ENCODE measurements around the gene TAAR1. TPM values are rescaled to one million over a fixed set of nuclear protein-coding genes. Genes with fewer than 3 reads are reported as not detected.
"Not testable (repeated sequence)": the region's sequence is repeated elsewhere in the genome, so short reads cannot be mapped to it uniquely, and the experiment has no call there.

Gene TAAR1
- under 1 TPM in 3 of 4 donors, not detected in 1; 0.15 to 0.32 (median 0.17) TPM for polyA plus RNA-seq (ENCODE audit: insufficient read length in 4 of 4)

DNA sequence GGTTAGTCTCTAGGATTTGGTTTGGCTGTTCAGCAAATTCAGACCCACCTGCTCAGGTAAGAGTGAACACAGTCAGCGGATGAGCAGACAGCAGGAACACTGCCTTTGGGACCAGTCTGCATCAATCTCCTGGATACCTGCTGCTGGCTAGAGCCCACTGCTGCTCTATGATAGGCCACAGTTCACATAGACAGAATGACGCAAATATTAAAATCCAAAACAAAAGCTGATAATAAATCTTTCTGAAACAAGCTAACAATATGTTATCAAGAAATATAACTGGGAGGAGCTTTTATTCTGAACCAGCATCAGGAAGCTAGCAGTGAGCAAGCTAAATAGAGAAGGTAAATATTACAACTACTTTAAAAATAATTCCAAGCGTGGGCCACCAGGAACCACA, at the start of gene TAAR1:
Gene TAAR1, minus strand, starts transcription at position 101 of the 400 bp plus-strand sequence. CDS start 13,179 bp downstream, outside the sequence.
- no peak for DNase-seq (ENCODE audit: low read depth in 4 of 4, low spot score in 3 of 4)

GRCh38 chr6:132708771-132709170, 49.8 kb upstream of the TAAR1 start:
- DNase-seq (ENCODE audit: low read depth in 4 of 4, low spot score in 3 of 4): no peak

GRCh38 chr6:132708002-132708401, 49.0 kb upstream of the TAAR1 start:
- DNase-seq (ENCODE audit: low read depth in 4 of 4, low spot score in 3 of 4): no peak

DNA sequence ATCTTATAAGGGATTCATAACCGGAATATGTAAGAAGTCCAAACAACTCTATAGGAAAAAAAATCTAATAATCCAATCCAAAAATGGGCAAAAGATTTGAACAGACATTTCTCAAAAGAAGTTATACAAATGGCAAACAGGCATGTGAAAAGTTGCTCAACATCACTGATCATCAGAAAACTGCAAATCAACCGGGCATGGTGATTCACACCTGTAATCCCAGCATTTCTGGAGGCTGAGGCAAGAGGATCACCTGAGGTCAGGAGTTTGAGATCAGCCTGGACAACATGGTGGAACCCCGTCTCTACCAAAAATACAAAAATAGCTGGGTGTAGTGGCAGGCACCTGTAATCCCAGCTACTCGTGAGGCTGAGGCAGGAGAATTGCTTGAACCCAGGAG, 47.8 kb upstream of the TAAR1 start:
- not testable (repeated sequence) for DNase-seq (ENCODE audit: low read depth in 4 of 4, low spot score in 3 of 4)

DNA sequence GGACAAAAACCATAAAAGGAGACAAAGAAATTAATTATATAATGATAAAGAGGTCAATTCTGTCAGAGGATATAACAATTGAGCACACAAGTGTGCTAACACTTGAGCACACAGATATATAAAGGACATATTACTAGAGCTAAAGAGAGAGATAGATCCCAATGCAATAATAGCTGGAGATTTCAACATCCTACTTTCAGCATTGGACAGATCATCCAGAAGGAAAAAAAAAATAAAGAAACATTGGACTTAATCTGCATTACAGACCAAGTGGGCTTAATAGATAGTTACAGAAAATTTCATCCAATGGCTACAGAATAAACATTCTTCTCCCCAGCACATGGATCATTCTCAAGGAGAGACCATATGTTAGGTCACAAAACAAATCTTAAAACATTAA, 45.0 kb upstream of the TAAR1 start:
- DNase-seq (ENCODE audit: low read depth in 4 of 4, low spot score in 3 of 4): no peak

GRCh38 chr6:132698608-132699007, 39.6 kb upstream of the TAAR1 start:
- no peak for DNase-seq (ENCODE audit: low read depth in 4 of 4, low spot score in 3 of 4)

- DNase-seq (ENCODE audit: low read depth in 4 of 4, low spot score in 3 of 4): no peak
These were observed 36.8 kb upstream of the TAAR1 start for GRCh38 chr6:132695773-132696172.

- DNase-seq (ENCODE audit: low read depth in 4 of 4, low spot score in 3 of 4): no peak
These were observed 34.5 kb upstream of the TAAR1 start for GRCh38 chr6:132693478-132693877.

DNA sequence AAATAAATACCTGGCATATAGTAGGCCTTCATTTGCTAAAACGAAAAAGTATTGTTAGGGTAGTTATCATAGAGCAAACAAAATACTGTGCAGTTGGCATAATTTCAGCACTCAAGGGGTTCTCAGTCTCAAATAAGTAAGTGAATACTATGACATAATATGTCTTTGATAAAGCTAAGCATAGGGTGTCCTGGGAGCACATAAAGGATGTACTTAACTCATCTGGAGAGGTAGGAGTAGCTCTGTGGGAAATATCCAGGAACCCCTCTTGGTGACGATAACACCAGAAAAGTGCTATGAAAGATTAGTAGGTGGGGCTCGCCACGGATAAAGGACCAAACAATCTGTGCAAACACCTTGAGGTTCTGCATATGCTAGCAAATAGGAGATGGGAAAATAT, 31.7 kb upstream of the TAAR1 start:
- no peak for DNase-seq (ENCODE audit: low read depth in 4 of 4, low spot score in 3 of 4)

- no peak for DNase-seq (ENCODE audit: low read depth in 4 of 4, low spot score in 3 of 4)
These were observed 28.3 kb upstream of the TAAR1 start for GRCh38 chr6:132687306-132687705.

GRCh38 chr6:132686531-132686930, 27.5 kb upstream of the TAAR1 start:
- DNase-seq (ENCODE audit: low read depth in 4 of 4, low spot score in 3 of 4): no peak

GRCh38 chr6:132685009-132685408, 26.0 kb upstream of the TAAR1 start:
- DNase-seq (ENCODE audit: low read depth in 4 of 4, low spot score in 3 of 4): no peak

GRCh38 chr6:132684272-132684671, 25.3 kb upstream of the TAAR1 start:
- DNase-seq (ENCODE audit: low read depth in 4 of 4, low spot score in 3 of 4): no peak

DNA sequence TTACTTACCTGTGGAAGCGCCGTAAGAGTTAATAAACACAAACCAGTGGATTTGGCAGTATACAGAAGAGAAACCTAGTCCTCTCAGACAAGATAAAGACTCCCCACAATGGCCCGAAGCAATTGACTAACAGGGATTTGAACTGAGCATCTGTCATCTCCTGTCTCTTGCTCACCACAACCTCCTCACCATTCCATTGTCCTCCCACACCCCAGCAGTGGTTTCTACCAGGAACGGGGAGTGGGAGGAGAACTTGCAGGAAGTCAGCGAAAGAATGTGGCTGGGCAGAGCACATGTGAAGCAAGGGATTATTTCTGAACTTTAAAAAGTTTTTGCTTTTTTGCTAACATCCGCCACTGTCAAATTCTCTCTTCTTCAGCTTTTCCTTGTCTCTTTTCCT, 24.6 kb upstream of the TAAR1 start:
- DNase-seq (ENCODE audit: low read depth in 4 of 4, low spot score in 3 of 4): no peak

DNA sequence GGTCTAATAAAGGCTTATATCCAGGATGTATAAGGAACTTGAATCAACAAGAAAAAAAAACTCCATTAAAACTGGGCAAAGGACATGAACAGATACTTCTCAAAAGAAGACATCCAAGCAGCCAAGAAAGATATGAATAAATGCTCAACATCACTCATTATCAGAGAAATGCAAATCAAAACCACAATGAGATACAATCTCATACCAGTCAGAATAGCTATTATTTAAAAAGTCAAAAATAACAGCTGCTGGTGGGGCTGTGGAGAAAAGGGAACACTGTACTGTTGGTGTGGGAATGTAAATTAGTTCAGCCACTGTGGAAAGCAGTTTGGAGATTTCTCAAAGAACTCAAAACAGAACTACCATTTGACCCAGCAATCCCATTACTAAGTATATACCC, 20.1 kb upstream of the TAAR1 start:
- DNase-seq (ENCODE audit: low read depth in 4 of 4, low spot score in 3 of 4): not testable (repeated sequence)

DNA sequence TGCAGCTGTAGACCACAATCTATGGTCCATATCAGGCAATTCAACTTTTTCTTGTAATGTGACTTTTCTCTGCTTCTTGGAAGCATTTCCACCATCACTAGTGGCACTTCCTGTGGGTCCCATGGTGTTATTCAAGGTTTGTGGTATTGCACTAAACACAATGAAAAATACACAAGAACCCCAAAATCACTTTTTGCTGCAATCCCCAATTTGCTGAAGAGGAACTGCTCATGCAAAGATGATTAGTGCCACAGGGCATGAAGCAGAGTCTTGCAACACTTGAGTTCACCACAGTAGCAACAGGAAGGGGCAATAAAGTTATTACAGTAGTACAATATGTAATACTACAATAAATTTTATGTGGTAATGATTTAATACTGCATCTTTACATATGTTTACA, 16.8 kb upstream of the TAAR1 start:
- DNase-seq (ENCODE audit: low read depth in 4 of 4, low spot score in 3 of 4): no peak

- DNase-seq (ENCODE audit: low read depth in 4 of 4, low spot score in 3 of 4): no peak
These were observed 16.0 kb upstream of the TAAR1 start for GRCh38 chr6:132675002-132675401.

DNA sequence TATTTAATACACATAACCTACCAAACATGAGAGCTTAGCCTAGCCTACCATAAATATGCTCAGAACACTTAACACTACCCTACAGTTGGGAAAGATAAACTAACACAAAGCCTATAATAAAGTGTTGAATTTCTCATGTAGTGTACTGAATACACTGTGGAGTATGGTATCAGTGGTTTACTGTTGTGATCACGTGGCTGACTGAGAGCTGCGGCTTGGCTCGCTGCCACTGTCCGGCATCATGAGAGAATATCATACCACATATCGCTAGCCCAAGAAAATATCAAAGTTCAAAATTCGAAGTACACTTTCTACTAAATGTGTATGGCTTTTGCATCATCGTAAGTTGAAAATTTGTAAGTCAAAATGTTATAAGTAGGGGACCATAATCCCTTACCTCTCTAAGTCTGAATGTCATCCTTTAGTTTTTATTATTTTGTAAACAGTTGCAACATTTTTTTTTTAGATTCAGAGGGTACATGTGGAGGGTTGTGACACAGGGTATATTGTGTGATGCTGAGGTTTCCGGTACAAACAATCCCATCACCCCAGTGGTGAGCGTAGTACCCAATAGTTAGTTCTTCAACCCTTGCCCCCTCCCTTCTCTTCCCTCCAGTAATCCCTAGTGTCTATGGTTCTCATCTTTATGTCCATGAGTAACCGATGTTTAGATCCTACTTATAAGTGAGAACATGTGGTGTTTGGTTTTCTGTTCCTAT, 14.6 kb upstream of the TAAR1 start:
- DNase-seq (ENCODE audit: low read depth in 4 of 4, low spot score in 3 of 4): no peak

GRCh38 chr6:132671295-132671694, 12.3 kb upstream of the TAAR1 start:
- DNase-seq (ENCODE audit: low read depth in 4 of 4, low spot score in 3 of 4): no peak

DNA sequence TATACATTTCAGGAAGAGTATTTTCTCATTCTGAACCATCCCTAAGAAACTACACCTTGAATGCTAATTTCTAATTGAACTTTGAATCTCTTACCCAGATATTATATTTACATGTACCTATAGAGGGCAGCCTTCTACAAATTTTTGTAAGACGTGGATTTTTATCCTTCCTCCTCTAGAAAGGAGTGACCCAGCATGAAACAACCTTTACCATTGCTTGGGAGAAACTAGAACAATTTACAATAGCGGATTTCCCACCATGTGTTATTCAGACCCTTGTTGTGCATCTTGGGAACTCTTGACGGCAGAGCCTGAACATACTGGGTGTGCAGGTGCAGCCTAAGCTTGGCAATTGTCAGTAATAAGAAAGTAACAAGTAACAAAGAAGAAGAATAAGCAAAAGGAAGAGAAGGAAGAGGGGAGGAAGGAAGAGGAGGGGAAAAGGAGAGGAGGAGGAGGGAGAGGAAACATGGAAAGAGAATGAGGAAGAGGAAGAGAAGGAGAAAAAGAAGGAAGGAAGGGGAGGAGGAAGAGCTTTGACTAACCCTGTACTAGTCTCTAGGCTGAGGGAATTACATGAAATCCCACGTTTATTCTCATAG, 10.8 kb upstream of the TAAR1 start:
- DNase-seq (ENCODE audit: low read depth in 4 of 4, low spot score in 3 of 4): peak in 2 of 4 donors; percentile 2 to 10

DNA sequence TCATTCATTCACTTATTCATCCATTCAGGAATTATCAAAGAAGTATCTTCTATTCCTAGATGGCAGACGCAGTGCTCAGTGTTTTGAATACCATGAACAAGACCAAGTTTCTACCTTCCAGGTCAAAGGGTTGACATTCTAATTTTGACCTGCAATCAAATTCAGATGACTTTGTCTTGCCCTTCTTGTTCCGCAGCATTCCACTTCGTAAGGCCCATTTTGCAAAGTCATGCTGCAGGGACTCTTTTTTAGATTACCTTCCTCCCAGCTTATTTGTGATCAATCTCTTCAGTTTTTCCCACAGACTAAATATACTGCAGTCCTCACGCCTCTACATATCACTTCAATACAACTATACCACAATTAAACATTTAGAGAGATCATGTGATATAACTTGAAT, 7.1 kb upstream of the TAAR1 start:
- DNase-seq (ENCODE audit: low read depth in 4 of 4, low spot score in 3 of 4): no peak

GRCh38 chr6:132664309-132665034, 5.5 kb upstream of the TAAR1 start:
- no peak for DNase-seq (ENCODE audit: low read depth in 4 of 4, low spot score in 3 of 4)
